B cell (primary cell): ENCODE measurements around the gene KIF16B.

ENCODE experiments used
- CTCF ChIP-seq: fragments of 200-600 bp; IDR thresholded peaks from one replicate; pipeline ENCODE4 v1.8.0; 2022; ENCODE audit warnings: antibody characterized with exemption, mild to moderate bottlenecking
- EZH2 ChIP-seq: IDR thresholded peaks from 2 replicates; pipeline ENCODE4 v1.6.1; 2012; ENCODE audit warnings: borderline replicate concordance, low read depth, mild to moderate bottlenecking, moderate library complexity, low read length; ENCODE audit not compliant: insufficient read depth, poor library complexity, severe bottlenecking

- TF ChIP-seq EZH2, result no peak
- TF ChIP-seq CTCF, result no peak
Observed at GRCh38 chr20:16412906-16413305, 160.3 kb downstream of the KIF16B start.
